DND-41 (cell line): ENCODE measurements around the gene TMEM163.
"Not testable (repeated sequence)": the region's sequence is repeated elsewhere in the genome, so short reads cannot be mapped to it uniquely, and the experiment has no call there.

Experiments used
- ATAC-seq: fragments of 200-7000 bp; cut with Tn5 transposase; 3 replicates; pipeline ENCODE4 v1.9.1; 2021; ENCODE audit warnings: low read depth; ENCODE audit not compliant: insufficient read depth
- DNase-seq: peaks from one replicate; pipeline ENCODE4 v3.0.0-alpha.2; 2020
- H2AFZ ChIP-seq: 2 replicates; pipeline ENCODE4 v1.6.0; 2012; ENCODE audit warnings: low read depth, low read length
- H3K27ac ChIP-seq: 2 replicates; pipeline ENCODE4 v1.5.1; 2012; ENCODE audit warnings: low read length, inconsistent platforms
- H3K27me3 ChIP-seq: fragments of 200-600 bp; sonication (generic); 2 replicates; pipeline ENCODE4 v1.6.0; 2012; ENCODE audit warnings: low read length, mild to moderate bottlenecking, inconsistent platforms; ENCODE audit not compliant: insufficient read depth, poor library complexity
- H3K36me3 ChIP-seq: 2 replicates; pipeline ENCODE4 v1.5.1; 2012; ENCODE audit warnings: low read length, inconsistent platforms; ENCODE audit not compliant: insufficient read depth
- H3K4me1 ChIP-seq: 2 replicates; pipeline ENCODE4 v1.5.1; 2012; ENCODE audit warnings: mild to moderate bottlenecking, low read length; ENCODE audit not compliant: insufficient read depth
- H3K4me2 ChIP-seq: 2 replicates; pipeline ENCODE4 v1.6.0; 2012; ENCODE audit warnings: mild to moderate bottlenecking, moderate library complexity, low read length, inconsistent platforms; ENCODE audit not compliant: insufficient read depth
- H3K4me3 ChIP-seq, 2 experiments: fragments of 200-600 bp in 1 of 2; shearing (Covaris generic) in 1 of 2; 2 replicates each; pipeline ENCODE4 v1.5.1; 2012 to 2016; ENCODE audit warnings: inconsistent platforms in 2 of 2, low read length in 2 of 2, mild to moderate bottlenecking in 2 of 2, low read depth in 1 of 2, moderate library complexity in 1 of 2
- H3K79me2 ChIP-seq: 2 replicates; pipeline ENCODE4 v1.6.0; 2012; ENCODE audit warnings: low read length, inconsistent platforms; ENCODE audit not compliant: insufficient read depth
- H3K9ac ChIP-seq: 2 replicates; pipeline ENCODE4 v1.6.0; 2012; ENCODE audit warnings: low read depth, mild to moderate bottlenecking, inconsistent platforms, low read length, moderate library complexity
- H3K9me3 ChIP-seq: 2 replicates; pipeline ENCODE4 v1.5.1; 2012; ENCODE audit warnings: low read length, moderate library complexity, mild to moderate bottlenecking, inconsistent platforms; ENCODE audit not compliant: insufficient read depth, severe bottlenecking
- H4K20me1 ChIP-seq: 2 replicates; pipeline ENCODE4 v1.6.0; 2012; ENCODE audit warnings: low read length; ENCODE audit not compliant: insufficient read depth
- EZH2 ChIP-seq: IDR thresholded peaks from 3 replicates; pipeline ENCODE4 v1.6.1; 2012; ENCODE audit warnings: borderline replicate concordance, low read depth, mild to moderate bottlenecking, moderate library complexity, low read length, inconsistent platforms; ENCODE audit not compliant: severe bottlenecking
- TF ChIP-seq, protein P1 (sequence below): IDR thresholded peaks from 2 replicates; pipeline ENCODE4 v1.5.1; 2012; ENCODE audit warnings: borderline replicate concordance, low read length, moderate library complexity, mild to moderate bottlenecking; ENCODE audit not compliant: poor library complexity, severe bottlenecking; ENCODE audit errors: extremely low read depth

TMEM163 gene

DNA sequence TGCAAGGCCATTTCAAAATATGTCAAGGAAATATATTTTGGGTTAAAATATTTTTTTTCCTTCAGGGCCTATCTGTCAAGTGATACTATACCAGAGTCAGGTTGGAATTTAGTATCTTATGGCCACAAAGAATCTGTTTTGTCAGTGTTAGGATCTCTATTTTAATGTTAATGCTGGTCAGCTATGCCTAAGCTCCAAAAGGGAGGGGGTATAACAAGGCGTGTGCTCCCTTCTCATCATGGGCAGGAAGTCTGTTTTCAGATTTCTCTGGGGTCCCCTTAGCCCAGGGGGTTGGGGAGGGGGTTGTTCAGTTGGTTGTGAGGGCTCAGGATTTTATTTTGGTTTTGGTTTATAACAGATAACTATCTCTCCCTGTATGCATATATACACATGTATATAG, 126.4 kb downstream of the TMEM163 start:
- no peak overlapping the region for H3K4me2 ChIP-seq
- no peaks in the 10 kb centered on the region for H3K36me3 ChIP-seq
- ATAC-seq (no peak), DNase-seq (no peak)
- H3K9ac ChIP-seq, result no peak overlapping the region
- H2AFZ ChIP-seq, result no peak overlapping the region
- H3K27ac ChIP-seq, result no peak overlapping the region
- H3K79me2 ChIP-seq, result no peaks in the 10 kb centered on the region
- H4K20me1 ChIP-seq, result no peaks in the 10 kb centered on the region
- H3K4me1 ChIP-seq, result no peaks in the 10 kb centered on the region
- H3K9me3 ChIP-seq, result peaks cover 7% of the 10 kb centered on the region
- no peaks in the 10 kb centered on the region for H3K27me3 ChIP-seq
- TF ChIP-seq, protein P1, sequence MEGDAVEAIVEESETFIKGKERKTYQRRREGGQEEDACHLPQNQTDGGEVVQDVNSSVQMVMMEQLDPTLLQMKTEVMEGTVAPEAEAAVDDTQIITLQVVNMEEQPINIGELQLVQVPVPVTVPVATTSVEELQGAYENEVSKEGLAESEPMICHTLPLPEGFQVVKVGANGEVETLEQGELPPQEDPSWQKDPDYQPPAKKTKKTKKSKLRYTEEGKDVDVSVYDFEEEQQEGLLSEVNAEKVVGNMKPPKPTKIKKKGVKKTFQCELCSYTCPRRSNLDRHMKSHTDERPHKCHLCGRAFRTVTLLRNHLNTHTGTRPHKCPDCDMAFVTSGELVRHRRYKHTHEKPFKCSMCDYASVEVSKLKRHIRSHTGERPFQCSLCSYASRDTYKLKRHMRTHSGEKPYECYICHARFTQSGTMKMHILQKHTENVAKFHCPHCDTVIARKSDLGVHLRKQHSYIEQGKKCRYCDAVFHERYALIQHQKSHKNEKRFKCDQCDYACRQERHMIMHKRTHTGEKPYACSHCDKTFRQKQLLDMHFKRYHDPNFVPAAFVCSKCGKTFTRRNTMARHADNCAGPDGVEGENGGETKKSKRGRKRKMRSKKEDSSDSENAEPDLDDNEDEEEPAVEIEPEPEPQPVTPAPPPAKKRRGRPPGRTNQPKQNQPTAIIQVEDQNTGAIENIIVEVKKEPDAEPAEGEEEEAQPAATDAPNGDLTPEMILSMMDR, result no peak
- TF ChIP-seq EZH2, result no peak
- H3K4me3 ChIP-seq, result no peak overlapping the region

GRCh38 chr2:134591526-134591925, 127.3 kb downstream of the TMEM163 start:
- H2AFZ ChIP-seq, result no peak overlapping the region
- peaks cover 7% of the 10 kb centered on the region for H3K9me3 ChIP-seq
- no peak overlapping the region for H3K4me3 ChIP-seq
- H3K27me3 ChIP-seq, result no peaks in the 10 kb centered on the region
- H3K4me1 ChIP-seq, result peaks cover 6% of the 10 kb centered on the region
- H3K79me2 ChIP-seq, result no peaks in the 10 kb centered on the region
- no peak overlapping the region for H3K4me2 ChIP-seq
- H4K20me1 ChIP-seq, result no peaks in the 10 kb centered on the region
- no peak for ATAC-seq
- H3K27ac ChIP-seq, result no peak overlapping the region
- DNase-seq, result no peak
- TF ChIP-seq, protein P1, result no peak
- TF ChIP-seq EZH2, result no peak
- no peaks in the 10 kb centered on the region for H3K36me3 ChIP-seq
- H3K9ac ChIP-seq, result no peak overlapping the region

- no peak for DNase-seq
- no peak for ATAC-seq
- H3K79me2 ChIP-seq, result no peaks in the 10 kb centered on the region
Measured at GRCh38 chr2:134590679-134591078, 128.1 kb downstream of the TMEM163 start.

GRCh38 chr2:134589171-134590083, 129.4 kb downstream of the TMEM163 start:
- H3K27ac ChIP-seq, H4K20me1 ChIP-seq, H3K27me3 ChIP-seq, H3K36me3 ChIP-seq, DNase-seq, H3K4me2 ChIP-seq, H2AFZ ChIP-seq, H3K79me2 ChIP-seq, H3K9me3 ChIP-seq, H3K9ac ChIP-seq, H3K4me3 ChIP-seq, ATAC-seq, H3K4me1 ChIP-seq: not testable (repeated sequence)

More at GRCh38 chr2:134590679-134591078, 128.1 kb downstream of the TMEM163 start:
- TF ChIP-seq EZH2, result no peak
- TF ChIP-seq, protein P1, result no peak
- H3K4me2 ChIP-seq, result no peak overlapping the region
- no peak overlapping the region for H3K27ac ChIP-seq
- no peak overlapping the region for H3K4me3 ChIP-seq
- peaks cover 7% of the 10 kb centered on the region for H3K9me3 ChIP-seq
- no peaks in the 10 kb centered on the region for H3K27me3 ChIP-seq
- H3K36me3 ChIP-seq, result no peaks in the 10 kb centered on the region
- H2AFZ ChIP-seq, result no peak overlapping the region
- no peak overlapping the region for H3K9ac ChIP-seq
- H3K4me1 ChIP-seq, result peaks cover 10% of the 10 kb centered on the region
- no peaks in the 10 kb centered on the region for H4K20me1 ChIP-seq
